HCT116 (cell line): Measurements from ENCODE around the gene CHSY3. TPM values are rescaled to one million over a fixed set of nuclear protein-coding genes. Genes with fewer than 3 reads are reported as not detected.

ENCODE experiments used
- ATAC-seq: fragments of 200-7000 bp; cut with Tn5 transposase; 2 replicates; pipeline ENCODE4 v1.9.1; 2020; ENCODE audit warnings: mild to moderate bottlenecking, moderate library complexity
- BruUV-seq: library from RNA; stranded (reverse); fragments of 400-500 nt; replicated peaks from 2 replicates; lab custom pipeline; 2021; lab: Mats Ljungman, UMichigan
- CTCF ChIA-PET: fragments of 300-600 bp; sonication (Branson Sonifier 250); formaldehyde crosslinking; loops from one replicate; lab custom pipeline; 2021; ENCODE audit warnings: antibody characterized with exemption; lab: Charles Lee
- POLR2A ChIA-PET: fragments of 300-600, 350-600 bp; sonication (Branson Sonifier 250); formaldehyde crosslinking; loops from one replicate; lab custom pipeline; 2021; ENCODE audit warnings: antibody characterized with exemption; lab: Charles Lee
- RAD21 ChIA-PET, 2 experiments: fragments of 300-600 bp; sonication (Branson Sonifier 250); formaldehyde crosslinking; loops; one replicate each; lab custom pipeline; 2023; ENCODE audit warnings: low total read pairs in 2 of 2; ENCODE audit not compliant: uncharacterized antibody in 2 of 2, unreplicated experiment in 2 of 2, low non-redundant PET in 1 of 2; lab: Charles Lee
- DNase-seq: peaks from one replicate; pipeline ENCODE4 v3.0.0-alpha.2; 2010; ENCODE audit warnings: low read depth, low spot score
- H2AFZ ChIP-seq: fragments of 200-600 bp; shearing (Covaris generic), sonication (generic); 2 replicates; pipeline ENCODE4 v1.6.1; 2017; ENCODE audit warnings: low read depth, mixed run types, mixed read lengths, antibody characterized with exemption, low read length; ENCODE audit not compliant: poor library complexity, severe bottlenecking
- H3K27ac ChIP-seq: 2 replicates; pipeline ENCODE4 v1.5.1; 2012; ENCODE audit warnings: low read depth, low read length
- H3K27me3 ChIP-seq: fragments of 200-600 bp; sonication (generic); 2 replicates; pipeline ENCODE4 v1.6.1; 2016; ENCODE audit warnings: mixed run types, low read length, mixed read lengths; ENCODE audit not compliant: insufficient read depth
- H3K36me3 ChIP-seq, 2 experiments: fragments of 200-500 bp in 1 of 2; fragments of 200-600 bp in 1 of 2; sonication (Bioruptor generic) in 1 of 2; sonication (generic) in 1 of 2; 2 replicates each; pipeline versions ENCODE4 v1.5.1 to v1.6.1; 2014 to 2016; ENCODE audit warnings: low read length in 2 of 2, inconsistent platforms in 1 of 2, mixed read lengths in 1 of 2, mixed run types in 1 of 2; ENCODE audit not compliant: insufficient read depth in 2 of 2, control insufficient read depth in 1 of 2
- H3K4me1 ChIP-seq, 2 experiments: fragments of 200-600 bp in 1 of 2; sonication (generic) in 1 of 2; 2 replicates each; pipeline versions ENCODE4 v1.5.1 to v1.6.1; 2012 to 2017; ENCODE audit warnings: low read length in 2 of 2, inconsistent platforms in 1 of 2, mild to moderate bottlenecking in 1 of 2, mixed read lengths in 1 of 2, mixed run types in 1 of 2, moderate library complexity in 1 of 2; ENCODE audit not compliant: insufficient read depth in 2 of 2, control insufficient read depth in 1 of 2
- H3K4me2 ChIP-seq: fragments of 200-600 bp; sonication (generic); 2 replicates; pipeline ENCODE4 v1.6.1; 2017; ENCODE audit warnings: mixed run types, low read length, mixed read lengths
- H3K4me3 ChIP-seq, 2 experiments: fragments of 200-600 bp in 1 of 2; sonication (generic) in 1 of 2; replicated peaks in 1 of 2; 2 replicates each; pipeline ENCODE4 v1.5.1; 2011 to 2016; ENCODE audit warnings: low read length in 2 of 2, control low read depth in 1 of 2, low read depth in 1 of 2, mild to moderate bottlenecking in 1 of 2, mixed read lengths in 1 of 2, mixed run types in 1 of 2
- H3K79me2 ChIP-seq: fragments of 200-600 bp; sonication (generic); 2 replicates; pipeline ENCODE4 v1.6.1; 2017; ENCODE audit warnings: mild to moderate bottlenecking, mixed run types, low read length, moderate library complexity, mixed read lengths; ENCODE audit not compliant: insufficient read depth
- H3K9ac ChIP-seq: fragments of 200-600 bp; sonication (generic); 2 replicates; pipeline ENCODE4 v1.6.1; 2016; ENCODE audit warnings: low read length, mixed read lengths
- H3K9me2 ChIP-seq: fragments of 200-600 bp; sonication (generic), shearing (Covaris generic); 2 replicates; pipeline ENCODE4 v1.6.1; 2017; ENCODE audit warnings: mixed run types, mild to moderate bottlenecking, moderate library complexity; ENCODE audit not compliant: insufficient read depth
- H3K9me3 ChIP-seq, 2 experiments: fragments of 200-500 bp in 1 of 2; fragments of 200-600 bp in 1 of 2; sonication (Bioruptor generic) in 1 of 2; sonication (generic) in 1 of 2; 2 replicates each; pipeline ENCODE4 v1.6.1; 2014 to 2017; ENCODE audit warnings: low read length in 2 of 2, mixed read lengths in 2 of 2, inconsistent platforms in 1 of 2, low read depth in 1 of 2, mild to moderate bottlenecking in 1 of 2, mixed run types in 1 of 2, moderate library complexity in 1 of 2; ENCODE audit not compliant: control insufficient read depth in 1 of 2, insufficient read depth in 1 of 2
- H4K20me1 ChIP-seq: fragments of 200-600 bp; sonication (generic), shearing (Covaris generic); 2 replicates; pipeline ENCODE4 v1.6.1; 2017; ENCODE audit warnings: mixed run types, mild to moderate bottlenecking, moderate library complexity; ENCODE audit not compliant: insufficient read depth
- CBX3 ChIP-seq: IDR thresholded peaks from 2 replicates; pipeline ENCODE4 v1.6.1; 2012; ENCODE audit warnings: low read depth
- CEBPB ChIP-seq: IDR thresholded peaks from 2 replicates; pipeline ENCODE4 v1.6.1; 2012; ENCODE audit warnings: low read depth
- EGR1 ChIP-seq: IDR thresholded peaks from 2 replicates; pipeline ENCODE4 v1.6.1; 2012; ENCODE audit warnings: low read depth
- ELF1 ChIP-seq: IDR thresholded peaks from 2 replicates; pipeline ENCODE4 v1.6.1; 2012; ENCODE audit warnings: low read depth, borderline replicate concordance
- EZH2phosphoT487 ChIP-seq: fragments of 200-600 bp; IDR thresholded peaks from 2 replicates; pipeline ENCODE4 v1.6.1; 2018; ENCODE audit warnings: antibody characterized with exemption, borderline replicate concordance
- FOSL1 ChIP-seq: IDR thresholded peaks from 2 replicates; pipeline ENCODE4 v1.6.1; 2012; ENCODE audit warnings: low read depth
- JUND ChIP-seq: IDR thresholded peaks from 2 replicates; pipeline ENCODE4 v1.6.1; 2012
- MAX ChIP-seq: IDR thresholded peaks from 2 replicates; pipeline ENCODE4 v1.6.1; 2012
- POLR2AphosphoS5 ChIP-seq: IDR thresholded peaks from 2 replicates; pipeline ENCODE4 v1.6.1; 2011; ENCODE audit warnings: mild to moderate bottlenecking, low read depth, low read length, moderate library complexity
- RAD21 ChIP-seq: IDR thresholded peaks from 2 replicates; pipeline ENCODE4 v1.6.1; 2012; ENCODE audit warnings: low read depth, mild to moderate bottlenecking
- SRF ChIP-seq: IDR thresholded peaks from 2 replicates; pipeline ENCODE4 v1.6.1; 2012; ENCODE audit warnings: low read depth
- TCF7L2 ChIP-seq: IDR thresholded peaks from 2 replicates; pipeline ENCODE4 v1.7.0; 2011; ENCODE audit warnings: borderline replicate concordance, inconsistent platforms; ENCODE audit not compliant: insufficient read depth, insufficient read length; ENCODE audit errors: extremely low read depth
- YY1 ChIP-seq: IDR thresholded peaks from 2 replicates; pipeline ENCODE4 v1.6.1; 2011; ENCODE audit warnings: low read length, low read depth, moderate library complexity, mild to moderate bottlenecking; ENCODE audit not compliant: insufficient replicate concordance; ENCODE audit errors: extremely low read depth
- ZBTB33 ChIP-seq: IDR thresholded peaks from 2 replicates; pipeline ENCODE4 v1.6.1; 2011; ENCODE audit warnings: mild to moderate bottlenecking, low read length, moderate library complexity; ENCODE audit not compliant: insufficient replicate concordance; ENCODE audit errors: extremely low read depth
- ZFX ChIP-seq: fragments of 450-650 bp; IDR thresholded peaks from 2 replicates; pipeline ENCODE4 v1.6.1; 2017
- intact Hi-C: fragments of 100-400 bp; cut with micrococcal nuclease; formaldehyde crosslinking; loops from 2 replicates; pipeline ENCODE4 v1.10.0; 2022
- total RNA-seq: library from RNA; stranded (reverse); gene quantifications from one replicate; pipeline ENCODE4 v1.2.1, GENCODE V29; 2021; ENCODE audit not compliant: unreplicated experiment
- TF ChIP-seq, protein P1 (sequence below): IDR thresholded peaks from 2 replicates; pipeline ENCODE4 v1.6.1; 2012; ENCODE audit warnings: low read depth
- TF ChIP-seq, protein P2 (sequence below): IDR thresholded peaks from 2 replicates; pipeline ENCODE4 v1.6.1; 2012

Gene CHSY3
- total RNA-seq, 1 experiment from 2014 or later, result 2.3 TPM

DNA sequence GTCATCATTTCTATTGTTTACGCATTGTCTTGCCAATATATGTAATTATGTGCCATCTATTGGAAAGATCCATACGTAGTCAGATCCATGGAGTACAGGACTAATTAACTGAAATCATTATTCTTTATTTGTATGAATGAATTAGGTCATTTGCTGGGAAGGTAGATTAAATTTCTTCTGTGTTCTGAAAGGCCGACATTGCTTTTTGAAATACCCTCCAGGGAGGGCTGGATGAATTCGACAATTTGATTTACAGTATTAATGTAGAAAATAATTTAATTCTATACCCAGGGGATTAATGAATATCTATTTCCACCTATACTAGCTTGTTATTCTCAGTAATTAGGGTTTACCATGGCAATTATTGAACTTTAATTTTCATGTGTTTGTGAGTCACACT, 117.6 kb downstream of the CHSY3 start:
- intact Hi-C loops, result no loop called here
- Histone ChIP-seq H3K36me3 (no peaks in the 10 kb centered on the region), H3K4me2 (no peak overlapping the region), H3K27me3 (no peaks in the 10 kb centered on the region), H3K9me2 (no peaks in the 10 kb centered on the region), H3K4me1 (no peaks in the 10 kb centered on the region), H4K20me1 (no peaks in the 10 kb centered on the region)
- POLR2A ChIA-PET, result no interaction called here
- RAD21 ChIA-PET, result no interaction called here
- no peak for TF ChIP-seq YY1
- TF ChIP-seq, all 23 proteins: peak for 0
- no peak overlapping the region for H3K27ac ChIP-seq
- DNase-seq (no peak), ATAC-seq (no peak)
- no peak overlapping the region for H3K4me3 ChIP-seq
- CTCF ChIA-PET, result no interaction called here
- H3K9me3 ChIP-seq, result no peaks in the 10 kb centered on the region
- no peaks in the 10 kb centered on the region for H3K79me2 ChIP-seq
- no peak overlapping the region for H2AFZ ChIP-seq
- no peak overlapping the region for H3K9ac ChIP-seq
- no TSS peak for BruUV-seq

- Histone ChIP-seq H2AFZ (no peak overlapping the region), H3K27me3 (no peaks in the 10 kb centered on the region)
- POLR2A ChIA-PET, result no interaction called here
These were observed 119.3 kb downstream of the CHSY3 start for GRCh38 chr5:130023604-130024003.

More at GRCh38 chr5:130023604-130024003, 119.3 kb downstream of the CHSY3 start:
- ChIA-PET CTCF (no interaction called here), RAD21 (no interaction called here)
- no TSS peak for BruUV-seq
- Histone ChIP-seq H3K4me2 (no peak overlapping the region), H4K20me1 (no peaks in the 10 kb centered on the region), H3K36me3 (no peaks in the 10 kb centered on the region), H3K4me3 (no peak overlapping the region), H3K9me3 (no peaks in the 10 kb centered on the region), H3K9me2 (no peaks in the 10 kb centered on the region), H3K4me1 (no peaks in the 10 kb centered on the region), H3K9ac (no peak overlapping the region), H3K27ac (no peak overlapping the region), H3K79me2 (no peaks in the 10 kb centered on the region)
- no peak for TF ChIP-seq CBX3
- TF ChIP-seq SRF, result no peak
- no peak for TF ChIP-seq CEBPB
- TF ChIP-seq, protein P1, sequence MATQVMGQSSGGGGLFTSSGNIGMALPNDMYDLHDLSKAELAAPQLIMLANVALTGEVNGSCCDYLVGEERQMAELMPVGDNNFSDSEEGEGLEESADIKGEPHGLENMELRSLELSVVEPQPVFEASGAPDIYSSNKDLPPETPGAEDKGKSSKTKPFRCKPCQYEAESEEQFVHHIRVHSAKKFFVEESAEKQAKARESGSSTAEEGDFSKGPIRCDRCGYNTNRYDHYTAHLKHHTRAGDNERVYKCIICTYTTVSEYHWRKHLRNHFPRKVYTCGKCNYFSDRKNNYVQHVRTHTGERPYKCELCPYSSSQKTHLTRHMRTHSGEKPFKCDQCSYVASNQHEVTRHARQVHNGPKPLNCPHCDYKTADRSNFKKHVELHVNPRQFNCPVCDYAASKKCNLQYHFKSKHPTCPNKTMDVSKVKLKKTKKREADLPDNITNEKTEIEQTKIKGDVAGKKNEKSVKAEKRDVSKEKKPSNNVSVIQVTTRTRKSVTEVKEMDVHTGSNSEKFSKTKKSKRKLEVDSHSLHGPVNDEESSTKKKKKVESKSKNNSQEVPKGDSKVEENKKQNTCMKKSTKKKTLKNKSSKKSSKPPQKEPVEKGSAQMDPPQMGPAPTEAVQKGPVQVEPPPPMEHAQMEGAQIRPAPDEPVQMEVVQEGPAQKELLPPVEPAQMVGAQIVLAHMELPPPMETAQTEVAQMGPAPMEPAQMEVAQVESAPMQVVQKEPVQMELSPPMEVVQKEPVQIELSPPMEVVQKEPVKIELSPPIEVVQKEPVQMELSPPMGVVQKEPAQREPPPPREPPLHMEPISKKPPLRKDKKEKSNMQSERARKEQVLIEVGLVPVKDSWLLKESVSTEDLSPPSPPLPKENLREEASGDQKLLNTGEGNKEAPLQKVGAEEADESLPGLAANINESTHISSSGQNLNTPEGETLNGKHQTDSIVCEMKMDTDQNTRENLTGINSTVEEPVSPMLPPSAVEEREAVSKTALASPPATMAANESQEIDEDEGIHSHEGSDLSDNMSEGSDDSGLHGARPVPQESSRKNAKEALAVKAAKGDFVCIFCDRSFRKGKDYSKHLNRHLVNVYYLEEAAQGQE, result no peak
- no peak for TF ChIP-seq TCF7L2
- TF ChIP-seq ZFX, result no peak
- TF ChIP-seq RAD21, result no peak
- no peak for TF ChIP-seq EGR1
- TF ChIP-seq MAX, result no peak
- no peak for TF ChIP-seq JUND
- TF ChIP-seq POLR2AphosphoS5, result no peak
- no peak for TF ChIP-seq ELF1
- no peak for TF ChIP-seq FOSL1
- TF ChIP-seq, protein P2, sequence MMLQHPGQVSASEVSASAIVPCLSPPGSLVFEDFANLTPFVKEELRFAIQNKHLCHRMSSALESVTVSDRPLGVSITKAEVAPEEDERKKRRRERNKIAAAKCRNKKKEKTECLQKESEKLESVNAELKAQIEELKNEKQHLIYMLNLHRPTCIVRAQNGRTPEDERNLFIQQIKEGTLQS, result no peak
- no peak for TF ChIP-seq ZBTB33
- TF ChIP-seq EZH2phosphoT487, result no peak
- intact Hi-C loops, result no loop called here
- no peak for ATAC-seq
- no peak for DNase-seq
